BJ (cell line): ENCODE measurements around the gene ZC3H11A. TPM values are rescaled to one million over a fixed set of nuclear protein-coding genes. Genes with fewer than 3 reads are reported as not detected.
"Not testable (repeated sequence)": the region's sequence is repeated elsewhere in the genome, so short reads cannot be mapped to it uniquely, and the experiment has no call there.

Experiments
- CTCF ChIA-PET: fragments of 350-600 bp; formaldehyde crosslinking; extraction: SDS; loops from one replicate; lab custom pipeline; 2021; ENCODE audit warnings: antibody characterized with exemption, inconsistent platforms; lab: Yijun Ruan, JAX
- POLR2A ChIA-PET: fragments of 300-600 bp; sonication (Branson Sonifier 250); formaldehyde crosslinking; extraction: SDS; loops from one replicate; lab custom pipeline; 2021; ENCODE audit warnings: antibody characterized with exemption; lab: Charles Lee
- DNase-seq: peaks from one replicate; pipeline ENCODE4 v3.0.0-alpha.2; 2011; ENCODE audit warnings: low read depth
- H3K27me3 ChIP-seq: 2 replicates; pipeline ENCODE4 v1.6.0; 2011; ENCODE audit warnings: low read length; ENCODE audit not compliant: control insufficient read depth, insufficient read depth
- H3K36me3 ChIP-seq: 2 replicates; pipeline ENCODE4 v1.5.1; 2011; ENCODE audit warnings: low read length; ENCODE audit not compliant: control insufficient read depth, insufficient read depth
- H3K4me3 ChIP-seq: 2 replicates; pipeline ENCODE4 v1.5.1; 2011; ENCODE audit warnings: low read depth, mild to moderate bottlenecking, control low read depth, low read length
- CTCF ChIP-seq: IDR thresholded peaks from 2 replicates; pipeline ENCODE4 v1.5.1; 2011; ENCODE audit warnings: low read depth, mild to moderate bottlenecking, control low read depth, inconsistent platforms, low read length, moderate library complexity; ENCODE audit not compliant: insufficient read depth
- polyA plus RNA-seq: library from polyadenylated mRNA; depleted of rRNA; stranded (reverse); fragments of >200 nt; gene quantifications from 2 replicates; pipeline ENCODE4 v1.2.3, GENCODE V29; 2011

The ZC3H11A gene
- polyA plus RNA-seq, 1 experiment = 55.2 TPM

GRCh38 chr1:203756036-203756435 is 39.4 kb upstream of the ZC3H11A start:
- H3K27me3 ChIP-seq = no peaks in the 10 kb centered on the region
- H3K4me3 ChIP-seq = no peak overlapping the region
- CTCF ChIA-PET = interaction anchor here (1.1 kb wide), 1 partner anchor 105 kb away, joined by 4 read pairs; no protein-coding TSS in a partner anchor
- no peak for TF ChIP-seq CTCF
- DNase-seq = no peak
- no peaks in the 10 kb centered on the region for H3K36me3 ChIP-seq
- POLR2A ChIA-PET = no interaction called here

- H3K27me3 ChIP-seq, POLR2A ChIA-PET, H3K36me3 ChIP-seq, DNase-seq, CTCF ChIA-PET, H3K4me3 ChIP-seq: not testable (repeated sequence)
These were observed 36.7 kb upstream of the ZC3H11A start for GRCh38 chr1:203758749-203759148.

- Histone ChIP-seq H3K36me3 (no peaks in the 10 kb centered on the region), H3K27me3 (no peaks in the 10 kb centered on the region), H3K4me3 (no peak overlapping the region)
- DNase-seq = no peak
- no peak for TF ChIP-seq CTCF
- POLR2A ChIA-PET = no interaction called here
- CTCF ChIA-PET = no interaction called here
These were observed 34.9 kb upstream of the ZC3H11A start for GRCh38 chr1:203760506-203760905.

GRCh38 chr1:203761958-203762357 is 33.5 kb upstream of the ZC3H11A start:
- DNase-seq, CTCF ChIA-PET, H3K27me3 ChIP-seq, H3K36me3 ChIP-seq, POLR2A ChIA-PET, H3K4me3 ChIP-seq: not testable (repeated sequence)

- no peaks in the 10 kb centered on the region for H3K27me3 ChIP-seq
- ChIA-PET POLR2A (no interaction called here), CTCF (no interaction called here)
- no peak for DNase-seq
- no peak for TF ChIP-seq CTCF
- no peak overlapping the region for H3K4me3 ChIP-seq
- no peaks in the 10 kb centered on the region for H3K36me3 ChIP-seq
These were observed 31.9 kb upstream of the ZC3H11A start for GRCh38 chr1:203763505-203763904.

- DNase-seq = no peak
- no peak for TF ChIP-seq CTCF
- H3K36me3 ChIP-seq = no peaks in the 10 kb centered on the region
- POLR2A ChIA-PET = no interaction called here
- H3K4me3 ChIP-seq = no peak overlapping the region
- CTCF ChIA-PET = no interaction called here
- H3K27me3 ChIP-seq = no peaks in the 10 kb centered on the region
These were observed 31.1 kb upstream of the ZC3H11A start for GRCh38 chr1:203764105-203765028.
